ENCODE measurements around the gene ADARB2.
"Not testable (repeated sequence)": the region's sequence is repeated elsewhere in the genome, so short reads cannot be mapped to it uniquely, and the experiment has no call there.

ADARB2 gene

DNA sequence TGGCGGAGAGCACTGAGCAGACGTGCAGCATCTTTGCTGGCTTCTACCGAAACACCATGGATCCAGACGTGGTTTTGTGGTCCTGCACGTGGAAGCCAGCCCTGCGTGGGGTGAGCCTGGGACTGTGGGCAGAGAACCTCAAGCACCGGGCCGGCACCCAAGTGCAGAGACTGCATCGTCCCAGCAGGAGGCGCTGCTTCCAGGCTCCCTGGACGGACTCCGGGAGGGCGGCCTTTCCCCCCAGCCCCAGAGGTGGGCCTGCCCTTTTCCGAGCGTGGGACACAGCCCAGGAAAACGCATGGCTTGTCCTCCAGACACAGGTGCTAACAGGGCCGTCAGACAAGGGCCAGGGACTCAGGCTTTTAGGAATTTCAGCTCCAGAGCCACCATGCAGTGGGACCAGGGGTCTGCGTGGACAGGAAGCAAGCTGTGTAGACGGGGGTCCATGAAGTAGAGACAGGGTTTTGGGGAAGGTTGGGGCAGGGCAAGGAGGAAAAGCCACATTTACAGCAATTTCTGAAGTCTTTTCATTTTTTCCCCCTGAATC is 377.2 kb downstream of the ADARB2 start:
- DNase-seq = no peak

DNA sequence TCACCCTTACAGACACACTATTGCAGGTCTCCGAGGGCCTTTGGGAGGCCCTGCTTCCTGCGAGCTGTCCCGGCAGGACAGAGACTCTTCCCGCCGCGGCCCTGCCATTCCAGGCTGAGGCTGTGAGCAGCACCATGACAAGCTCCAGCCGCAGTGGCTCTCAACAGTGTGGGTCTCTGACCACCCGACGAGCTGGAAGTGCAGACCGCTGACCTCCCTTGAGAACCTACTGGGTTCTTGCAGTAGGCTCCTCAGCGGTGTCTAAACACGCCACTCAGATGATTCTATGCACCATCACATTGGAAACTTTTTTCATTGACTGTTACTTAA is 377.7 kb downstream of the ADARB2 start:
- DNase-seq = no peak

DNA sequence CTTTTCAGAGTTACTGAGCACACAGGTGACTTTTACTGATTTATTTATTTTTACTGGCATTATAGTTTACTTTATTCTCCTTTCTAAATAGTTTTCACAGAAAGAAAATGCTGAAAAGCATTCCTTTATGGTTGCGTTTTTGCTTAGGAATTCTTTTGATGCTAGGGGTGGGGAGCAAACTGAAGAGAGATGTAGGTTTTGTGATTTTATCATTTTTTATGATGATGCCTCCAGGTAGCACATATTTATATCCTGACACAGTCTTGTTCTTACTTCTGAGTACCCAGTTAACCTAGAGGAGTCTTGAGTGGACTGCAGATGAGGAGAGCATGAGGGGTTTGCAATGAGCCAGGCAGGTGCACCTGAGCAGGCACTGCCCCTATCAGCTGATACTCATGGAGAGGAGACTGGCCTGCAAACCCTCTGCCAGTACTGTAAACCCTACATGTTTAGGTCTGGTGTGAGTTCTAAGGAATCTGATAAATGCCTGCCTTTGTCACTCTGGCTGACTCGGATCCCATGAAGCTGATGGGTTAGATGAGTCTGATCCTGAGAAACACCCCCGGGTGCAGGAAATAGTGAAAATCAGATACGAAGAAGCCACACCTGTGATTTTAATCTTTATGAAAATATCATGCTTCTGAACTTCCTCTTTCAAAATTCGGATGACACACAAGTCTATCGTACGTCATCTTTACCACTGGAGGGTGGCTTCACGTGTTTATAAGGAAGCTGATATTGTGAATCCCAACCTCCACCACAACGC is 378.3 kb downstream of the ADARB2 start:
- DNase-seq = no peak

DNA sequence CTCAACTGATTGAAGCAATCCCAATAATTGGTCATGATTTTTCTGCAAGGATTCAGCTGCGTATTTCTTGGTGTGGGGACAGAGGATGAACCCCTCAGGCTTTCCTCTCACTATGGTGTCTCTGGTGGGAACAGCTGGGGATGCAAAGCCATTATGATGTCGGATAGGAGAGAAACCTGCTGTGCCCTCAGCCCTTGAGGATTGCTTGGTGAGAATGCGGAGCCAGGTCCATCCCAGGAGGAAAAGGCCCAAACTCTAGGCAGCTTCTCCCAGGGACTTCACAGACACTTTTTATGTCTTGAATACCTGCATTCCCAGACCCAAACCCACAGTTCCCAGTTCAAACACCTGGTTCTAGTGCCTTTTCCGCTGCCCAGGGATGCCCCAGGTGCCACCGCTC is 379.2 kb downstream of the ADARB2 start:
- DNase-seq = no peak

DNA sequence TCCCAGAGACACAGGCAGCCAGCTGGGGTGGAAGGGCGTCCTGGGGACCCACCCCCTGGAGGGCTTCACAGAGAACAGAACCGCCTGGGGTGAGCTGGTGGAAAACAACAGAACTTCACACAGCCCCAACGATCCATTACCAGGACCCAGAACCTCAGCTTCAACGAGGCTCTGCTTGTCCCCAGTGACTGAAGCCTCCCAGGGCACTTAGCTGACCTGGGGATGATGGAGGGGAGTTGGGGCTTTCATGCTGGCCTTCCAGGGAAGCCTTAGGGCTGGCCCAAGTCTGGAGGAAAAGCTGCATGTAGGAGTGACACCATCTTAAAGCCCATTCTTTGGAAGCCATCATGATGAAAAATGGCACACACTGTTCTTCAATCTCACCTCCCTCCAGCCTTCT is 381.0 kb downstream of the ADARB2 start:
- DNase-seq = no peak

DNA sequence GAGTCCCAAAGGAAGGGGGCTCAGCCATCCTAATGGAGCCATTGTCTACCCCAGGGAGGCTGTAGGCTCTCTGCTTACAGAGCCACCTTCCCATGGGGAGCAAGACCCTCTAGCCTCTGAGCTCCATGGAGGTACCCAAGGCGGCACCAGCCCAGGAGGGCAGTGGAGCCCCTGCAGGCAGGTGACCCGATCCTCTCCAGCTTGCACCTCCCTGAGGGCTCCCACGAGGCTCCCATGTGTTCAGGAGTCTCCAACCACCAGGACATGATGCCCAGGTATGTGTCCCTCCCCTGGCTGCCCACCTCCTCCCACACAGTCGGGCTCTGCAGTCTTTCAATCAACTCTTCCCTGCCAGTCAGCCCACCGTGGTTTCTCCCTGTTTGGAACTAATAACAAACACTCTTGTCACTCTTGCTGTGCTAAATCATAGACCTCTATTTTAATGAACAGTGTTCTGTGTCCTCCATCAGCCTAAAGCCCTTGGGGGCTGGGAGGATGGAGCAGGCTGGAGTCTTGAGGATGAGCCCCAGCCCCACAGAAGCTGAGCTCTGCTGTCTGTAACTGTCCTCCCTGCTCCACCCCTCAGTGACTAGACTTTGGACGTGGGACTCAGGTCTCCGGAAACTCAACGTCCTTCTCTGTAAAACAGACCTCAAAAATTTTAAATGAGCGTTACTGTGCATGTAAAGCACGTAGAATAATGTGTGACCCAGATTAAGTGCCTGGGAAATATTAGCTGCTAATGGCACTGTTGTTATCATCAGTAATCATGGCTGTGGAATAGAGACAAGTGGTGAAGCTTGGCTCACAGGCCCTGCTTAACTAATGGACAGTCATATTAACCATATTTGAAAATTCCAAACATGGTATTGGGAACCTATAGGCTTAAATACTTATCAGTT is 382.3 kb downstream of the ADARB2 start:
- DNase-seq = no peak

DNA sequence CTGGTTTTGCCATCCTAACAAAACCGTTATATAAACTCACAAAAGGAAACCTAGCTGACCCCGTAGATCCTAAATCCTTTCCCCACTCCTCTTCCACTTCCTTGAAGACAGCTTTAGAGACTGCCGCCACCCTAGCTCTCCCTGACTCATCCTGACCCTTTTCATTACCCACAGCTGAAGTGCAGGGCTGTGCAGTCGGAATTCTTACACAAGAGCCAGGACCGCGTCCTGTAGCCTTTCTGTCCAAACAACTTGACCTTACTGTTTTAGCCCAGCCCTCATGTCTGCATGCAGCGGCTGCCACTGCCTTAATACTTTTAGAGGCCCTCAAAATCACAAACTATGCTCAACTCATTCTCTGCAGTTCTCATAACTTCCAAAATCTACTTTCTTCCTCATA is 385.0 kb downstream of the ADARB2 start:
- DNase-seq = not testable (repeated sequence)

DNA sequence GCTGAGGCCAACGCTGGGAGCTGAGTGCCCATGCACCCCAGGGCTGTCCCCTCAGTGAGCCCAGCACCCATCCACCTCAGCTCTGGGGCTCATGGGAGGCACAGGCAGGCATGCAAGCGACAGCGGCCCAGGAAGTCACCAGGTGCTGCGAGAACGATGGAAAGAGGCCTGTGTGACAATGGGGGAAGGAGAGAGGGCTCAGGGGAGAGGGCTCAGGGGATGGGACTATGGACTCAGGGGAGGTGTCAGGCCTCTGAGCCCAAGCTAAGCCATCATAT is 388.6 kb downstream of the ADARB2 start:
- no peak for DNase-seq

DNA sequence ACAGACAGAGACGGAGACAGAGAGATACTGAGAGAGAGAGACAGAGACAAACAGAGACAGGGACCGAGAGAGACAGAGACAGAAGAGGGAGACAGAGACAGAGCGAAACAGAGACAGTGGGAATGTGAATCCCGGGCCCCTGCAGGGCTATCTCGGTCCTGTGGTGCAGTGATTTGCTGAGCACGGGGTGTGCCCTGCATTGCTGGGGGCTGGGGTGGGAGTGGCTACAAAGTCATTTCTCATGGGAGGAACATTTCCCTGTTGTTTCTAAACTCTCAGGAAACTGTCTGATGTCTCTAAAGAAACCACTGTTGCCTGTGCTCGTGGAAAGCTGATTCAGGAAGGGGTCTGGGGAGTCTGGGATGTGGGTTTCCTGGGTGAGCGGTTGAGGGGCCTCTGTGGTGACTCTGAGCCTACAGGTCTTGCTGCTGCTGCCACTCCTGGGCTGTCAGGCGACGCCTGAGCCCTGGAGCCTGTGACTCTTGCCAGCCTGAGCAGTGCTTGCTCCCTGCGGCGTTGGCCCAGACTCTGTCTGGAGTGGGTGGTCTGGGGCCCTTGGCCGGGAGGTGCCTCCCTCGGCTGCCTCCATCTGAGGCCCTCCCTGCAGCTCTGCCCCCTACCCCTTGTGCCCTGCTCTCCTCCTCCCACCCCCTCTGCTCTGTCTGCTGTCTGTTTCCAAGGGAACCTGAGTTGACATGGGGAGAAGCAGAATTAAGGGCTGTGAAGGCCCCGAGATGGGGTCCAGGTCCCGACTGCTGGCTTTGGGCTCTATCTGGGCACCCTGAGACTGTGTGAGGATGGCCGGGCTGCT is 389.2 kb downstream of the ADARB2 start:
- no peak for DNase-seq

DNA sequence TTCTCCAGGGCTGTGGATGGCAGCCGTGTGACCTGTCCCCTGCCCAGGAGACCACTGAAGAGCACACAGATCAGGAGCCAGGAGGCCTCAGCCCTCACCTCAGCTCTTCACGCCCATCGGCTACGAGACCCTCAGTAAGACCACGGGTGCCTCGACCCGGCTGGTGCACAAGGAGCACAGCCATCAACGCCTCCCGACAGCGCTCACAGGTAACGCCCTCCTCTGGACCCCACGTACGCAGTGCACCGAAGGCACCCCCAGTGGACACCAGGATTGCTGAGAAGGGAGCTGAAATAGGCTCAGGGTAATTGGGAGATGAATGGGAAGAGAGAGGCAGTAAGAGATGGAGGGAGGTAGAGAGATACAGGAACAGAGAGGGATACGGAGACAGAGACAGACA is 389.8 kb downstream of the ADARB2 start:
- no peak for DNase-seq

DNA sequence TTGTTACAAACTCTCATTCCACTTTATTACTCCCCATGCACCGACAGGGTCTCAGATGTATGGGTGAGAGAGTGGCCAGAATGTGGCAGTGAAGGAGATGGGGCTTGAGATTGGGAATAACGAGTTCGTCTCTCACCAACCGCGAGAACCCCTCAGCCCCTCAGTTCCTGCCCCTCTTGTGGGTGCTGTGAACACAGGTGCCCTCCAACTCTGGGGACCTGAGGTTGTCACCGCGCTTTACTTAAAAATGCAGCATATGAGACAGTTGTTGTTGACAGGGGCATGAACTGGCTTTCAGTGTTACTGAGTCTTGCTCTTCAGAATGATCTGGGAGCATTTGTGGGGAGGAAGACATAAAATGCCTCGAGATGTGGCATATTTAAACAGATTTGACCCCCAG is 391.1 kb downstream of the ADARB2 start:
- no peak for DNase-seq

DNA sequence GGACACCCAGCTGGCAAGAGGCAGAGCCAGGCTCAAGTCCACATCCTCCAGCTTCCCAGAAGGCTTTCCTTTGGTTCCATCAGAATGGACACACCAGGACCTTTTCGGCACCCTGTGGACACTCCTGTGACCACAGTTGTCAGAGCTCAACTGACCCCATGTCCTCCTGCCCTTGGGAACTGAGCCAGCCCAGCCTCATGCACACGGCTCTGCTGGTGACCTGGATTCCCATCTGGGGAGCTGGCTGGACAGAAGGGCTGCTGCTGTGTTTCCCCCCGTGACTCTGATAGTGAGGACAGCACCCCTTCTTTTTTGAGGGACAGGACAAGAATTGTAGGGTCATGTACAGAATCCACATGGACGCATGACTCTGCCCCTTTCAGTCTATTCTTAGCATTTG is 392.0 kb downstream of the ADARB2 start:
- no peak for DNase-seq

DNA sequence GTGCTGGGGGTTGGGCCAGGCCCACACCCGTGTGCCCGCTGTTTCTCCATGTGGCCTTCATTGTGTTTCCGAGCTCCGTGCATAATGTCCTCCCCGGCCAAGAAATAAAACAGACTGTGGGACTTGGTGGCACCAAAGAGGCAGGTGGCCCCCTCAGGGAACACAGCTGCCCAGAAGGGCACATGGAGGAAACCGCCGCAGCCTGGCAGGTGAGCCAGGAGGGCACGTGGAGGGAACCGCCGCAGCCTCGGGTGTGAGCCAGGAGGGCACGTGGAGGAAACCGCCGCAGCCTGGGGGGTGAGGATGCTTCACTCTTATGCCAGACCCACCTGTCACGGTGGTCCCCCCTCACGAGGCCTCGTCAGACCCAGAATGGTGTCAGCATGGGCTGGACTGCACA is 392.5 kb downstream of the ADARB2 start:
- no peak for DNase-seq

DNA sequence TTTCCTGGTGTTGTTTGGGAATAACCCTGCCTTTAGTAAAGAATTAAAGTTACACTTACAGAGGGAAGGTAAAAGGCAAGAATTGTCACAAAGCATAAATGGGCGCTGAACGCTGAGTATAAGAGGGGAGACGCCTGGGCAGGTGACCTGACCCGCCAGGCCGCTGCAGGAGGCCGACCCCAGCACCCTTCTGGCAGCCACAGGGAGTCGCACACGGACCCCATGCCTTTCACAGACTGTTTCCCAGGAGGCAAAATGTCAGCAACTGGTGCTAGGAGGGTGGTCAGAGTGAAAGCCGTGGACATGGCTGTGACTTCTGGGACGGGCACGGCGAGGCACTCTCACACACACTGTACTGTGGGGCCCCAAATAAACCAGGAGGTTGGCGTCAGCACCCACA is 392.9 kb downstream of the ADARB2 start:
- DNase-seq = no peak

DNA sequence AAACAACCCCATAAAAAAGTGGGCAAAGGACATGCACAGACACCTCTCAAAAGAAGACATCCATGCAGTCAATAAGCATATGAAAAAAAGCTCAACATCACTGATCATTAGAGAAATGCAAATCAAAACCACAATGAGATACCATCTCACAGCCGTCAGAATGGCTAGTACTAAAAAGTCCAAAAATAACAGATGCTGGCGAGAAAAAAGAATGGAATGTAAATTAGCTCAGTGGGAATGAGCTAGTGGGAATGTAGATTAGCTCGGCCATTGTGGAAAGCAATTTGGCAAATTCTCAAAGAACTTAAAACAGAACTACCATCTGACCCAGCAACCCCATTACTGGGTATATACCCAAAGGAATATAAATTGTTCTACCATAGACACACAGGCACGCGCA is 394.1 kb downstream of the ADARB2 start:
- no peak for DNase-seq

DNA sequence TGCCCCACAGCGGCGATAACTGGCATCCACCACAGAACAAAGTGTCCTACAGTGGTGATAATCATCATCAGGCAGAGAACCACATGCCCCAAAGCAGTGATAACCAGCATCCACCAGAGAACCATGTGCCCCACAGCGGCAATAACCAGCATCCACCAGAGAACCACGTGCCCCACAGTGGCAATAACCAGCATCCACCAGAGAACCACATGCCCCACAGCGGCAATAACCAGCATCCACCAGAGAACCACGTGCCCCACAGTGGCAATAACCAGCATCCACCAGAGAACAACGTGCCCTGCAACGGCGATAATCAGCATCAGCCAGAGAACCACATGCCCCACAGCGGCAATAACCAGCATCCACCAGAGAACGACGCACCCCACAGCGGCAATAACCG is 396.3 kb downstream of the ADARB2 start:
- not testable (repeated sequence) for DNase-seq

DNA sequence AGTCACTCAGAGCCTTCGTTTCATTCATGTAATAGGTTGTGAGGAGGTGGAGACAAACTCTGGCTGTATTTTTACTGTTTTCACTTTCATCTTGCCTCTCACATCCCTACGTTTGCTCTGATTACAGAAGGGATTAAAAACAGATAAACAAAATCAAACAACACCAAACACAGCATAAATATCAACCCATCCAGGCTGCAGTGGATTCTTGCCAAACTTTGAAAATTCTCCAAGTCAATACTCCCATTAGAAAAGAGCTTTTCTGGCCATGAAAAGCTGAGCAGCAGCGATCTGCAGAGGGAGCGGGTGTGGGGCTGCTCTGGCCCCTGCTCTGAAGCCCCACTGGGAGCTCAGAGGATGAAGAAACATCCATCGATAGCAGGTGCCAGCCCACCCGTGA is 397.9 kb downstream of the ADARB2 start:
- no peak for DNase-seq

DNA sequence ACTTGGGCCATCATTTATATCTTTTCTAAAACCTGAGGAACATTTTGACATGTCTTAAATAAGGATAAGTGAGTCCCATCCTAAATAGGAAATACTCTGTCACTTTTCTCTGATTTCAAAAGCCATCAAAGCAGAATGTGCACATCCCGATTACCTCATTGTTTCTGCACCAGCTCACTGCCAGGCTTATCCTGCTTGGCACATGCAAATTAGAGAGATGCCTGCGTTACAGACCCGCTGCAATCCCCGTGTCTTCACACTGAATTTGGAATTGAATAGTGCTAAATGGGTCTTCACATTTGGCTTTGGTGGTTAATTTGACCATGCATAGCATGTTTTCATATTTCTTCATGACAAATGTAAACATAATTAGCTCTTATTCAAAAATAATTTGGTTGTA is 401.7 kb downstream of the ADARB2 start:
- DNase-seq = no peak

DNA sequence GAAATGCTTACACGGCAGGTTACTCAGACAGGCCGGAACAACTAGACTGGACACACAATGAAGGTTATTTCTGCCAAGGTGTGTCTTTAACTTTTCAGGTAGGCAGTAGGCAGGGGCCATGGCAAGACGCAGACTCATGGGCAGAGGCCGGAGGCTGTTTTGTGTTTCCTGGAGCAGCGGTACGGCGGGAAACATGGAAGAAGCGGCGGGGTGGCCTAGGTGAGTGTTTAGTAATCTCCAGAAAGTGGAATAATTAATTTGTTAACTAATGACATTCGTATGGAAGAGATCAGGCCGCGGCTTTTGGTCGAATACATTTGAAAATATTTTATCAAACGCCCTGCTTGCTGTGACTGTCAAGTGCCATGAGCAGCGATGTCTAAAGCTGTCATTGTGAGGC is 403.3 kb downstream of the ADARB2 start:
- DNase-seq = no peak

DNA sequence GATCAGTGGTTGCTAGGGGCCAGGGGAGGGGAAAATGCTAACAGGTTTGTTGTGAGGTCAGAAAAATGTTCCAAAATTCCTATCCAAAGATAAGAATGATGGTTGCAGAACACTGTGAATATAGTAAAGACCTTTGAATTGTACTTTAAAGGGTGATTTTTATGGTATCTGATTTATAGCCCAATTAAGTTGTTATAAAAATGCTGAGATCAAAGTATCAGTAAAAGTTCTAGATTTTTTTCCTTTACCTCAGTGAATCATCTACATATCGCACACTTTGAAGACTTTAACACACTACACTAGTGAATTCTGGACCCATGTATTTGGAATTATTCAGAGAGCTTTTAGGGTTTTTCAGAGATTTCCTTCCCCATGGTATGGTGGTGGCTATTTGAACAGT is 405.8 kb downstream of the ADARB2 start:
- no peak for DNase-seq

DNA sequence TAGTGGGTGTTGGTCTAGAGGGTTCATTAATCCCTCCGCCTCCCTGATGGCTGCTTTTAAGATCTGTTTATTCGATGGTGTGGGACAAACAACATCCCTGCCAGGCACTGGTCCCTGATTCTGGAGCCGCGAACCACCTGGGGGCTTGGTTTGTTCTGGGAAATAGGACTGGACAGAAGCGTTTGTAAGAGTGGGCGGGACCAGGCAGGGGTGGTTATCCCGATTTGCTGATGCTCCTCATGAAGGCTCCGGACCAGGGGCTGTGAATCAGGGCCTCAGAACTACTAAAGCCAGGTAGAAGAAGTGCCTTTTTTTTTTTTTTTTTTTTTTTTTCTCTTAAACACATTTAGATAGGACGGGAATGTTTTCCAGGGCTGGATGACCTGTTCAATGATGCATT is 407.7 kb downstream of the ADARB2 start:
- DNase-seq = no peak

DNA sequence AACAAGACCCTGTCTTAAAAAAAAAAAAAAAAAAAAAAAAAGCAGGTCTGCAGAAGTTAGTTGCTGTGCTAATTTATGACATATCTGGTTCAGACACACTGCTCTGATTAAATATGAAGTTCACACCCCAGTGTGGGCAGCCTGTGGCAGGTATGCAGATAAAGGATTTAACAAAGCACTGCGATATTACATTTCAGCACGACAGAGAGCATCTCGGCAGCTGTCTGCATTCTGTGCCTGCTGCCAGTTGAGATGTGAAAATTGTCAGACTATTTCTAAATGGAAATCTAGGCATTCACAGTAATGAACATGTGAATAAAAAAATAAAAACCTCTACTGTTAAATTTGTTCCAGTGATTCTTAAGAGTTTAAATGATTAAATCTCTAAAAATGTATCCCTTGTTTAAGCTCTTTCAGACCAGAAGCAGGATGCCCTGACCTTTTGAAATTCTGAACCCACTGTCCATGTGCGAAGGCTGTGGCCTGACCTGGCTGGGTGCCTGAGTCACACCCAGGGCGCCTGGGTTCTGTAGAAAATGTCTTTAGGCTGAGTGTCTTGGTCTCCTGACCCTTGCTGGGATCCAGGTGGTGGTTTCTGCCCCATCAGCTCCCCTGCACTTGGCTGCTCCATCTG is 408.2 kb downstream of the ADARB2 start:
- no peak for DNase-seq

DNA sequence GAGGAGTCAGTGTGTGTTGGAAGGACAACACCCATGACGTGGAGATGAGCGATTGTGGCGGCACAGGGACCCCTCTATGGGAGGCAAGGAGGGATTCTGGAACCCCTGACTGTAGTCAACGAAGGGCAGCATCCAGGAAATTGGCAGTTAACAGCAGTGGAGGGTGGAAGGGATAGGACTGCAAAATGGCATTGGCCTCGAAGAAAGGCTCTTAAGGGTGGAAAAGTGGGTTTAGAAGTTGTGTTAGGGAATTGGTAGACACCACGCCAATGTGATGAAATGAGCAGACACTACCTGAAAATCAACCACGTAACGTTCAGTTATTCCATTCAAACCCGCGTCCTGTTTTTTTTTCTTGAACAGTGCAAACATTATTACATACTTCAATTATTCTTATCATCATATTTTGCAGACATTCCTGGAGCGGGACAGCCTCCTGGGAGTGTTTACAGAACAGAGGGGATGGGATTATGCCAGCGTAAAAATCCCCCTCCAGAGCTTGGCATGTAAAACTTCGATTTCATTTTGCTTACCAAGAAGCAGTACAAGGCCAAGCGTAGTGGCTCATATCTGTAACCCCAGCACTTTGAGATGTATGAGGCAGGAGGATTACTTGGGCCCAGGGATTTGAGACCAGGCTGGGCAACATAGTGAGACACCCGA is 409.0 kb downstream of the ADARB2 start:
- DNase-seq = no peak
